WTC11 (cell line): ENCODE measurements around the gene TMEM234.

Experiments used
- CTCF ChIP-seq: fragments of 200-600 bp; IDR thresholded peaks from 2 replicates; pipeline ENCODE4 v1.8.0; 2022; ENCODE audit warnings: antibody characterized with exemption
- IRF2 ChIP-seq: sonication (generic); formaldehyde crosslinking; IDR thresholded peaks from 2 replicates; pipeline ENCODE4 v1.8.0; 2022; ENCODE audit warnings: low read depth, missing genetic modification reagents, borderline replicate concordance

GRCh38 chr1:32216566-32216965 is 5.6 kb downstream of the TMEM234 start:
- no peak for TF ChIP-seq CTCF
- TF ChIP-seq IRF2 (CRISPR knock-in tag) = no peak
